NCI-H146 treated with DMSO at 0.1 percent for 48 hours (cell line): ENCODE data around the gene PRELID3B.

Experiments used
- DNase-seq: peaks from one replicate; lab custom pipeline; 2025; ENCODE audit not compliant: unreplicated experiment; lab: John Stamatoyannopoulos, UW

The PRELID3B gene

DNA sequence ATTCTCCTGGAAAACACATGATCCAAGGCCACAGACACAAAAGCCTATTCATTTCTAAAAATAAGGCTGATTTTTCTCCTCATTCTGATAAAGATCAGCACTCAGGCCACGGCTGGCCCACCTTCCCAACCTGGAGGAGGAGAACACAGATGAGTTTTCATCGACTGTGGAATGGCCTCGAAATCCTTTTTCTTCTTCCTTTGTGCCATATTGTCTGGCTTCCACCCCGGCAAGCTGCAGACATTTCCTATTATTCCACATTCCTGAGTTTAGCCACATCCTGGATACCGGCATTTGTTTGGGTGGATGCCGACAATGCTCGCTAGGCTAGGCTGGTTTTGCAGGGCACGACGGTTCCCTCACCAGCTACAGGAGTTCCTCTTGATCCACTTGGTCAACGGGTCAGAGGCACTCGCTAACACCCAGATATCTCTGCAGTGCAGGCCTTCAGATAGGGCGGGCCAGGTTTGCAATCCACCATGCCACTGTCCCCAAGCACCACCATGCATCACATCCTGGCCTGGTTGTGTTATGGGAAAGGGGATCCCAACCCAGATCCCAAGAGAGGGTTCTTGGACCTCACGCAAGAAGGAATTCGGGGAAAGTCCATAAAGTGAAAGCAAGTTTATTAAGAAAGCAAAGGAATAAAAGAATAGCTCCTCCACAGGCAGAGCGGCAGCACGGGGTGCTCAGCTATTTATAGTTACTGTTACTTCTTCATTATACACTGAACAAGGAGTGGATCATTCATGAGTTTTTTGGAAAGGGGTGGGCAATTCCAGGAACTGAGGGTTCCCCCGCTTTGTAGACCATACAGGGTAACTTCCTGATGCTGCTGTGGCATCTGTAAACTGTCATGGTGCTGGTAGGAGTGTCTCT, 31.4 kb downstream of the PRELID3B start:
- DNase-seq, result no peak

DNA sequence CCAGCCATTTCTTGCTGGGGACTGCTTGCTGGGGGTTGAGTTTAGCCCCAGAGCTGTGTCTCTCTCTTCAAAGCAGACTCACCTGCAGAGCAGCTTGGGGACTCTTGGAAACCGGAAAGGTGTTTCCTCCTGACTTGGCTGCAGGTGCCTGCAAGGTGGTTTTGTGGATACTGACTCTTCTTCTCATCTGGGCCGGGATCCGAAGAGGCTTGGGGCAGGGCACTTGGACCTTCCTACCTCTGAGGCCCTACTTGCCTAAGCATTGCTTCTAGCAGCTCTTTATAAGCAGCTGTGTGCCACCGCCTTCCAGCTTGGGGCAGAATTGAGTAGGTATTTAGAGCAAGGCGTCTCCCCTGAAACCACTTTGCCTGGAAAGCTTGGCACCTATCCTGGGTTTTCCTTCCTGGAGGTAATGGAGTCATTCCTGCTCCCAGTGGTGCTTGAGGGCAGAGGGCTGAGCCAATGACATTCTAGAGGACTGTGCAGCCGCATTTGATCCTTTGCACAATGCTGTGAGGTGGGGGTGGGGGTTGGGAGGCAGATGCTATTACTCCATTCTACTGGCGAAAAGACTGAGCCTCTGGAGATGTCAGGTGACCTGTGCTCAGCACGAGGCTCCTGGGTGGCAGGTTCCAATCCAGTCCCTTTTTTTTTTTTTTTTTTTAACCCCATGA, 32.1 kb downstream of the PRELID3B start:
- no peak for DNase-seq

DNA sequence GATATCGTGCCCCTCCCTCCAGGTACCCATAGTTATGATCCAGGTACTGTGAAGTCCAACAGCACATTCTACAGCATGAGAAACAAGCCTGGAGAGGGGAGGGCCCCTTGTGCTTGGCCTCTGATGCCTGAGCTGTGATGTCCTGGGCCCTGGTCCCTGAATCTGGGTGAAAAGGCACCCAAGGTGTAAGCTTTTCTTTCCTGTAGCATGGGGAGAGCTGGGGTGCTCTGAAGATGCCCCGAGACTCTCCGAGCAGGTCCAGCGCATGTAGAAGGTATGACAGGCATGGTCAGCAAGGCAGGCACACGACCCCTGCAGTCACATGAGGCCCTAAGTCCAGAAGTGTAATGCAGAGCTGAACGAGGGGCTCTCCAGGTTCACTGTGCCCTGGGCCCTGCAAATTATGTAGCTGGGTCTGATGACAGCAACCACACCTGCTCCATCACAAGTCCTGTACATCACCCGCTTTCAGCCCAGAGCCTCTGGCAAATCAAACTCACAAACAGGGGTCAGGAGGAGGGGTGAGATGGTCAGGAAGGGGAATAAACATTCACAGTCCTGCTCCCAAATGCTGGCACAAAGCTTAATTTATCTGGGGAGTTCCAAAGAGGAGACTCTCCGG, 33.8 kb downstream of the PRELID3B start:
- DNase-seq, result no peak

DNA sequence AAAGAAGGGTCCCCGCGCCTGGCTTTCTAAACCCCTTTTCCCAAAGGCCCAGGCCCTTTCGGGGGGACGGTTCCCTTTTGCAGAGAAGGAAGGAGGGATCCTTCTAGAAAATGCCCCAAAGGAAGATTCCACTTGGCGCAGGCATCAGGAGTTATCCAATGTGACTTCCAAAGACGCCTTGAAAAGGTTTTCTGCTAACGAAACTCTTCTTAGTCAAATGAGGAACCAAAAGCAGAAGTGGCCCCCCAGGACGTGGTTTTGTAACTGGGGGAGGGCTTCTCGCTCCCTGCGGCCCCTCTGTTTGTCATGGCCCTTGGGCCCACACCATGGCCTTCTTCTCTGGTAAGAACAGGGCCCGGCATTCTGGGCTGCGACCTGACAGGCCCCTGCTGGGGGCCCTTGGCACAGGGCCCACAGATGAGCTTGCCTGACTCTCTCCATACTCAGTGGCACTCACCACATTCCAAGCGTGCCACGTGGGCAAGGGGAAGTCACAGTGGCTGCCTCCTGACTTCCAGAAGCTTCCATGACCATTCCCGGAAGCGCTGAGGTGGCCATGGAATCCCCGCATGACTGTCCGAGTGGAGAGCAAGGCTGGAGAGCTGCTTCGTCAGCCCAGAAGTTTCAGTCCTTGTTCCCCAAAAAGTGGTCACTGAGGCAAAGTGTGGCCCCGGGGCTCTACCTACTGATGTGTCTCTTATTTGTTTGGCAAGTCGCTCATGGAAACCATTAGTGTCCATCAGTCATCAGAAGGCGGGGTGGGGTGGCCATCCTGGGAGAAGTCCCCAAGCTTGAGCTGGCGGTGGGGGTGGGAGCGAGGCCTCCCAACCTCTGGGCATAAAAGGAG, 34.7 kb downstream of the PRELID3B start:
- no peak for DNase-seq

DNA sequence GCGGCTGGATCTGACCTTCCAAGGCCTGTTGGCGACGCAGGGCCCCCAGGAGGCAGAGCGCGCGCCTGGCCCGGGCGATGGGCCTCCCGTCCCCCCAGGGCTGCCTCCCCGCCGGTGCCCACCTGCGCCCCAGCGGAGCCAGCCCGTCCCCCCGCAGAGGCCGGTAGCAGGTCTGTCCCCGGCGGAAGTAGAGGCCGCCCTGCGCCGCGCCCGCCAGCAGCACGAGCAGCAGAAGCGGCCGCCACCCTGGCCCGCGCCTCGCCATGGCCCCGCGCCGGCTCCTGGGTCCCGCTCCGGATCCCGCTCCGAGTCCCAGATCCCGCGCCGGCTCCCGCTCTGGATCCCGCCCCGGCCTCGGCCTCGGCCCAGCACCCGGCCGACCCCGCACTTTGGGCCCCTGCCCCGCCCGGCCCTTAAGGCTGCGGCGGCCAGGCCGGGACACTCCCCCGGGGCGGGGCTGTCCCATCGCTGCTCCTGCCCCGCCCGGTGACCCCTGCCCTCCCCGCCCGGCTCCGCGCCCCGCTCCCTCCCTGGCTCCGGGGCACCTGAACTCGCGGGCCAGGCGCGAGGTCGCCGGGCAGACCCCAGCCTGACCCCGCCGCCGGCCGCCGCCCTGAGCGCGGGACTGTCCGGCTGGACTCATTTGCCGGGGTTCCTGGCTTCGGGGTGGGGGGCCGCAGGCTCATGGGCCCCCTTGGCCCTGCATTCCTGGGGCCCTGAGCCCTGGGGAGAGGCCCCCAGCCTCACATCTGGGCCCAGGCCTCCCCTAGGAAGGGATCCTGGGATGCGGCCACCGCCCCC, 35.5 kb downstream of the PRELID3B start, which contains the start of gene CTSZ:
Gene CTSZ (minus strand): TSS at position 391 of the 801 bp plus-strand sequence. CDS start 126 bp downstream, at position 265.
- no peak for DNase-seq

DNA sequence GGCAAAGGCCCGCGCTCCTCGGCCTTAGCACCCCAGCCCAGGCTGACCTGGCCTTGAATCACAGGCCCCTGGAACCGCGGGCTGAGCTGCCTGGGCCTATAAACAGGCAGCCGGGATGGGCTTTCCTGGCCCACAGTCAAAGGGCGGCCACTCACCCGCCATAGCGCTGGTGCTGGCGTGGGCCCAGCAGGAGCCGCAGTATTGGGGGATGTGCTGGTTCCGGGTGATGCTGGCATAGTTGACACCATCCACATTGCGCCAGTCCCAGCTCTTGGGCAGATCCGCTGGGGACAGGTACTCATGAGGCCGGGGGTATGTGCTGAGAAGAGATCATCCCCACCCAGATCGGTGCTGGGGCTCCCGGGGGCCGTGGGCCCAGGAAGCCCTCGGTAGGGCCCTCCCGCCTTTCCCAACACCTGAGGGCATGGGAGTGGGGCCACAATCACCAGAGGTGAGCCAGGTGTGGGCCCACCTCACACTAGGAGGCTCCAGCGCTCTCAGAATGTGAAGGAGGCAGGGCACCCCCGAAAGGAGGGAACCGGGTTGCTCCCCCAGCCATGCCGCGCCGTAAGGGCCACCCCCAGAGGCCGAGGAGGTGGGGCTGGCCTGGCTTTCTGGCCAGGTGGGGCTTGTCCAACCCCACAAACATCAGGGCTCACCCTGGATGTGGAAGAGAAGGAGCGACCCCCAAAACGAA, 36.3 kb downstream of the PRELID3B start:
- no peak for DNase-seq

DNA sequence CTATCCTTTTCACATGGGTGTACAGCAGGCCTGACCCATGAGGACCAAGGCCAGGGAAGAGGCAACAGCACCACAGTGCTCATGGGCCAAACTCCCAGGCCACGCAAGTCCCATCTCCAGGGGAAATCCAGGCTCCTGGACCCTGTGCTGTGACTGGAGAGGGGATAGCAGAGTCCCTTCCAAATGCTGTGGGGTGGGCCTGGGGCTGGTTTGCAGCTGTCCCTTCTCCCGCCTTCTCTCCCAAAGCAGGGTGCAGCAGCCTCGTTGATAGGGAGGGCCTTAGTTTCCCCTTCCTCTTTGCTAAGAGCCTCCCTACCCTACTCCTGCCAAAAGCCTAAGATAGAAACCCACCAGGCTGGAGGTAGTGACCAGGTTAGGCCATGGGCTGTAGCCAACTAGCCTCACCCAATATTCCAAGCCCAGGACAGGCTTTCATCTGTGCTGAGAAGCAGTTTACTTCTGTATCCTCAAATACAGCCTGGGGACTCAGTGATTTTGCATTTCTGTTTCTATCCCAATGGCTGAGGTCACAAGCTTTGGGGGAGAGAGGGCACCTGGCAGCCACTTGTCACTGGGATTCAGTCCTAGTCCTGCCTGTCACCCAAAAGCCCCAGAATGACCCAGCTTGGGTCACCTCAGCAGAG, 36.9 kb downstream of the PRELID3B start:
- DNase-seq, result no peak

DNA sequence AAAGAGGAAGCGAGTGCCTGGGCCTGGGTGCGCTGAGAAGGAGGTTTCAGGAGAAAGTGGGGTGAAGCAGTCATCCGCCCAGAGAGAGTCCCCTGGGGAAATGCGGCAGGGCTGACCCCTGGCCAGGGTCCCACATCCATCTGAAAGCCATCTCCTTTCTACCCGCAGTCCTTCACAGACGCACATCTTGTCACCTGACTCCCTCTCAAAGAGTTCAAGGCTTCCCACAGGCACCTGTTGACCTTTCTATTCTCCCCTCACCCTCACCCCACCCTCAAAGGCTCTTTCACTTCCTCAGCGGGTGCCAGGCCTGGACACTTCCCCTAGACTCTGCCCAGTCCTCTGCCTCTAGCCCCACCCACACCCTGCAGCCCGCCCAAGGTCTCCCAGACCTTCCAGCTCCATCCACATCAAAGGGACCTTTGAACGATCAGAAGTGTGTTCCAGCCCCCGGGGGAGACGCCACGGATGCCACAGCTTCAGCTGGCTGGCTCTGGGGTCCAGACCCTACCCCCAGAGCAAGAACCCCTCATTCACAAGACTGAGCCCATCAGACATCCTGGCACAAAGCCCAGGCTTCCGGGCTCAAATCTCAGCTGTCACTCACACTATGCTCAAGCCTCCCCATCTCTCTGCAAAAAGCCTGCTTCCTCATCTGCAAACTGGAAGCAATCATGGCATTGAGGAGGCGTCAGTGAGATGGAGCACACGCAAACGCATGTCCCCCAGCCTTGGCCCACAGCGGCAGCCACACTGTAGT, 37.6 kb downstream of the PRELID3B start:
- no peak for DNase-seq

DNA sequence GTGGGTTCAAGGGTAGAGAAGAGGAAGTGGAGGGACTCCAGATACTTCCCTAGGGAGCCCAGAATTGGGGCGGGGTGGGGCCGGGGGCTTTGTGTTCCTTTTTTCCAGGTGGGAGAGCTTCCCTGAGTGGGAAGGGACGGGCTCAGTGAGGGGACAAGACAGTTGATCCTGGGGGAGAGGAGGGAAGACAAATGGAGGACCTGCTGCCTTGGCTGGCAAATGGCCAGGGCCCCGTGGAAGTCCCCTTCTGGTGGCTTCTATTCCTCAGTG, 38.2 kb downstream of the PRELID3B start:
- no peak for DNase-seq

DNA sequence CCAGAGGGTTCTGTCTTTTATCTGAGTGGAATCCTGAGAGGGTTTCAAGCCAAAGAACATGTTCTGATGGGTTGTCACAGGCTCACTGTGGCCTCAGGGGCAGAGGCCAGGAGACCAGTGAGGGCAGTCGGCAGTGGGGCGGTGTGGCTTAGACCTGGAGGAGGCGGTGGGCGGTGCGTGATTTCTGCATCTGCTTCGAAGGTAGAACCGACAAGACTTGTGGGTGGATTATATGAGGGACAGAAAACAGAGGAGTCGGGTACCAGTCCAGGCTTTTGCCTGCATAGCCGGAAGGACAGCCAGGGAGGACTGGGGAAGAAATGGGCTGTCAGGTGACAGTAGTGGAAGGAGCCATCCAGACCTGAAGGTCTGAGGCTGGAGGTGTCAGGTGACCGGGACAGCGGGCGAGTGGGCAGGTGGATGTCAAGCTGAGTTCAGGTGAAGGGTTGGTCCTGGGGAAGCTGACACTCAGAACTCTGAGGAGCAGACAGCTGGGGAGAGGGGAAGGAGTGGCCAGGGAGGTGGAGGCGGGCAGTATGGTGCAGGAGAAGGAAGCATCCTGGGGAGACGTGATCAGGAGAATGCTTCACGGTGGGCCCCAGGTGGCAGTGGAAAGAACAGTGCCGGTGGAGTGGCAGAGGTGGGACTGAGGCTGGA, 38.6 kb downstream of the PRELID3B start:
- no peak for DNase-seq

DNA sequence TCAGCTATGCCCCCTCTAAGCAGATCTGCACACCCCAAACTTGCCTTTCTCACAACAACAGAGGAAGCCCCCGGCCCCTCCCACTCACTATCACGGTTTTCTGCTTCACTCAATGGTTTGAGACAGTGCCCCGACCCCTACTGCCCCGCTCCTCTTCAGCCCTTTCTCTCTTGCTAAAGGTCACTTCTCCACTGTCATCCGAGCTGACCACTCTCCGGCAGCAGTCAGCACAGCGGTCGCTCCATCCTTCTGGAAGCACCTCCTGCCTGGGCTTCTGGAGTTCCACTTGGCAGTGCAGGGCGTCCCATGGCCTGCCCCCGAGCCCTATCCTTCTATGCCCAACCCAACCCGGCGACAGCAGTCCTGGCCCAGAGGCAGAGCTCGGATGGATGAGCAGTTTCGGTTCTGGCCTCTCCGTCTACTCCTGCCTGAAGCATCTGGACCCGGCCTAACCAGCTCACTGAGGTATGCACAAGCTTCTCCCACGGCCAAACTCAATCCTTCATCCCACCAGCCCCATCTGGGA, 39.6 kb downstream of the PRELID3B start:
- DNase-seq, result no peak

DNA sequence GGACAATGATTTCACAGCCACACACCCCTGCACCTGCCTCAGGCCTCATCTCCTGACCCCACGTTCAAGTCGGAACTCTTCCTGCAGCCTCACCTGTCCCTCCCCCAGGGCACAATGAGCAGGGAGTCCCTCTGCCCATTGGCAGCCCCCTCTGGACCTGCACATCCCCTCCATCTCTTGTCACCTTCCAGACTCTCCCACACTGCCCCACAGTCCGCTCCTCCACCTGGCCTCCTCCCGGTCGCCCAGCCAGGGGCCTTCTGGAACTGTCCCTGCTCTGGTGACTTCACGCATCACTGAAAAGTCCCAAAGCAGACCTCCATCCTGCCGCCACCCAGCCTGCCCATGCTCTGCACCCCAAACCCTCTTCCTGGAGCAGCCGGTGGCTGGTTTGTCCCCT, 40.2 kb downstream of the PRELID3B start:
- DNase-seq, result no peak

DNA sequence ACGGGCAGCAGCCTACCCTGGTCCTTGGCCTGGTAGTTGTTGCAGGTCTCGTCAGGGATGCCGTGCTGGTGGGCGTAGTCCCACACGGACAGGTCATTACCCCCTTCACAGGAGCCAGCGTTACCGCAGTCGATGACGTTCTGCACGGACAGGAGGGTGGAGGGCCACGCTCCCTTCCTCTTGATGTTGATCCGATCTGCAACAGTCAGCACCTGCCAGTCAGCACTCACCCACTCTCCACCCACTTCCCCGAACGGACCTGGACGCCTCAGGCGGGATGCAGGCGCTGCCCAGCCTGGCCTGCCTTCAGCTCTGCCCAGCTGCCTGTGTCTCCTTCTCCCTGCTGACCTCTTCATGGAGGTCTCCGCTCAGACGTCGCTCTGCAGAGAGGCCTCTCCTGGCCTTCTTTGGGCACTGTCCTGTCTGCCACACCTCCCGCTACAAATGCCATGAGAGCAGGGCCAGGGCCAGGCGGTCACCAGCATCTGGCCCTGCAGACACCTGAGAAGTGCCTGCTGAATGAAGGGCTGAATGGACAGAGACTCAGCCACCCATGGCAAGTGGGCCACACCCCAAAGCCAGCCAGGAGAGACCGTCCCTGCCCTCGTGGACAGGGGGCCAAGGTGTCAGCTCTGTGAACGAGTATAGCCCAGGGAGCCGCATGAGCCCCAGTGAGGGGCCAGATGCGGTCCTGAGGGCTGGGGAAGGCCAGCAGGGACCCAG, 41.0 kb downstream of the PRELID3B start:
- DNase-seq, result no peak

DNA sequence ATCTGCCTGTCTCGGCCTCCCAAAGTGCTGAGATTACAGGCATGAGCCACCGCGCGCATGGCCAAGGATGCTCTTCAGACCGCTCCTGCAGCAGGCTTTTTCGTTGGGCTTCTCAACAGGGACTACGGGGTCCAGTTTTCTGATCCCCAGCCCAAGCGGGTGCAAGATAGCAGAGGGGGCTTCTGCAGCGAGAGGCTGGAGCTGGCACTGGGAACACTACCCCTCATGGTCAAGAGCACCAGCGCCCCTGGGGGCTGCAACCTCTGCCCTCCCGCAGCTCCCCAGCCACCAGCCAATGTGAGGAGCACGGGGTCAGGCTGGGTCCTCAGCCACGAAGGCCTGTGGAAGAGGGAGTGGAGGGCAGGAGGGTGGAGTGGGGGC, 41.5 kb downstream of the PRELID3B start:
- DNase-seq, result no peak

DNA sequence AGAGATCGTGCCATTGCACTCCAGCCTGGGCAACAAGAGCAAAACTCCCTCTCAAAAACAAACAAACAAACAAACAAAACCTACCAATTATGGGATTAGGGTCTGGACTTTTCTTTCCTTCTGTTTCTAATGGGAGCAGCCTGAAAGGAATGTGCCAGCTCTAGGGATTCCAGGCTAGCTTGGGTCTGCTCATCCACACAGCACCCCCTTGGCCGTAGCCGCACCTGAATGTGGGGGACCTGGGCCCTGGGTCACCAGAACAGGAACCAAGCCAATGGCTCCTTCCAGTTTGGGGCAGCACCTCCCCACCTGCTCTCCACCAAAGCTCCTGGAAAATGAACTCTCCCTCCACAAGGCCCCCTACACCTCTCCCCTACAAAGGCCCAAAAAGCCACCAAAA, 42.3 kb downstream of the PRELID3B start:
- DNase-seq, result no peak

DNA sequence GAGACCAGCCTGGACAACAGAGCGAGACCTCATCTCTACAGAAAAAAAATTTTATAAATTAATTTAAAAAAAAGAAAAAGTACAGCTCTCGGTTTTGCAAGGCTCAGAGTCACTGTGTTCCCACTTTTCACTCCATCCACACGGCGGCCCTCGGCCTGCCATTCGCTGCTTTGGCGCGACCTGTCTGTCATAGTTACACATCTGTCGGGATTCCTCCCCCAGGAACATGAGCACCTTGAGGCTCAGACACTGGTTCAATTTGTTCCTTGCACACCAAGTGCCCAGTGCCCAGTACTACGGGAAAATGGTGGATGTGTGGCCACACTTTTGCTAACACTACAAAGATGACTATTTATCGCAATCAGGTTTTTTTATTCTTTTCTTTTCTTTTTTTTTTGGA, 43.9 kb downstream of the PRELID3B start:
- DNase-seq, result no peak

DNA sequence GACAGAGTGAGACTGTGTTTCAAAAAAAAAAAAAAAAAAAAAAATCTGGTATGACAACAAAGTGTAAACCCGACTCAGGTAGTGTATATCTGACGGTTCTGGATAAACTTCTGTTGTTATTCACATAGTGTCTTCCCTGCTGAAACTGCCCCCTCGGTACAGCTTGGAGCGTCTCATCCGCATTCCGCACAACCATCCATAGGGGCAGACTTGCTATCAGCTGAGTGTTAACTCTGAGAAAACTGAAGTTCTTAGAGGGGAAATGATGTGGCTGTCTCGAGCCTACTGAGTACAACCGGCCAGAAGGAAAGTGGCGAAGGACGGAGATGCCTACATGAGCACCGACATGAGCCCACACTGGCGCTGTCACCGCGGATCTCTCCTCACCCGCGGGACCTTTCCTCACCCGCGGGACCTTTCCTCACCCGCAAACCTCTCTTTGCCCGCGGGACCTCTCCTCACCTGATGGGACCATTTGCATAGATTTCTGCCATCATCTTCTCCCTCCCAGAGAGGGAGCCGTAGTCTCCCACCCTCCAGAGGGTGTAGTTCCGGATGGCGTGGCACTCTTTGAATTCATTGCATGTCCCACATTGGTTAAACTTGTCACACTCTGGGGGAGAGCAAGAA, 45.3 kb downstream of the PRELID3B start:
- DNase-seq, result no peak
